ENCODE measurements around the gene LY6G6C. TPM values are rescaled to one million over a fixed set of nuclear protein-coding genes. Genes with fewer than 3 reads are reported as not detected.
"Not testable (repeated sequence)": the region's sequence is repeated elsewhere in the genome, so short reads cannot be mapped to it uniquely, and the experiment has no call there.

LY6G6C gene
- total and polyA plus RNA-seq, 9 donors, result 0.17 to 4.9 (median 1.0) TPM; not detected in 6

GRCh38 chr6:31713465-31713864 lies 8.1 kb downstream of the LY6G6C start:
- no peak for DNase-seq
- no peaks in the 10 kb centered on the region for H3K27me3 ChIP-seq
- no peaks in the 10 kb centered on the region for H3K4me1 ChIP-seq (ENCODE audit: insufficient read depth)
- TF ChIP-seq POLR2A (IDR thresholded peaks at IDR 0.05) (no peak), EP300 (IDR thresholded peaks at IDR 0.05) (no peak), CTCF (IDR thresholded peaks at IDR 0.05) (no peak)
- no peaks in the 10 kb centered on the region for H3K36me3 ChIP-seq
- H3K27ac ChIP-seq, result no peak overlapping the region
- WGBS, 3 donors, result 64 to 72% (median 64%) methylated on average over 4 of the region's 4 CpGs
- H3K4me3 ChIP-seq, result no peak overlapping the region
- no peaks in the 10 kb centered on the region for H3K9me3 ChIP-seq
- intact Hi-C loops (cut with DNase I), result no loop called here

- intact Hi-C loops (cut with DNase I), result no loop called here
- Histone ChIP-seq H3K4me3 (no peak overlapping the region), H3K36me3 (no peaks in the 10 kb centered on the region), H3K27ac (no peak overlapping the region), H3K9me3 (no peaks in the 10 kb centered on the region), H3K27me3 (no peaks in the 10 kb centered on the region), H3K4me1 (ENCODE audit: insufficient read depth) (no peaks in the 10 kb centered on the region)
- DNase-seq, result no peak
- 81 to 86% (median 86%) methylated on average over 8 of the region's 8 CpGs for WGBS, 3 donors
- TF ChIP-seq POLR2A (IDR thresholded peaks at IDR 0.05), result no peak
- TF ChIP-seq CTCF (IDR thresholded peaks at IDR 0.05), result no peak
- no peak for TF ChIP-seq EP300 (IDR thresholded peaks at IDR 0.05)
These were observed 9.2 kb downstream of the LY6G6C start for GRCh38 chr6:31712296-31712695.

- H3K27ac ChIP-seq, result no peak overlapping the region
- TF ChIP-seq POLR2A (IDR thresholded peaks at IDR 0.05), result no peak
- no peak for TF ChIP-seq EP300 (IDR thresholded peaks at IDR 0.05)
- no peak for TF ChIP-seq CTCF (IDR thresholded peaks at IDR 0.05)
- DNase-seq, result no peak
- no peaks in the 10 kb centered on the region for H3K4me1 ChIP-seq (ENCODE audit: insufficient read depth)
- no peaks in the 10 kb centered on the region for H3K36me3 ChIP-seq
- WGBS, 3 donors, result 55 to 66% (median 55%) methylated on average over 8 of the region's 8 CpGs
- H3K27me3 ChIP-seq, result no peaks in the 10 kb centered on the region
- intact Hi-C loops (cut with DNase I), result no loop called here
- no peaks in the 10 kb centered on the region for H3K9me3 ChIP-seq
- H3K4me3 ChIP-seq, result no peak overlapping the region
These were observed 10.3 kb downstream of the LY6G6C start for GRCh38 chr6:31711233-31711632.

GRCh38 chr6:31710523-31711219 lies 10.9 kb downstream of the LY6G6C start:
- intact Hi-C loops (cut with DNase I), result no loop called here
- H3K27ac ChIP-seq, result no peak overlapping the region
- no peaks in the 10 kb centered on the region for H3K27me3 ChIP-seq
- H3K9me3 ChIP-seq, result no peaks in the 10 kb centered on the region
- 48 to 50% (median 49%) methylated on average over 5 of the region's 5 CpGs for WGBS, 3 donors
- no peaks in the 10 kb centered on the region for H3K36me3 ChIP-seq
- TF ChIP-seq EP300 (IDR thresholded peaks at IDR 0.05) (no peak), POLR2A (IDR thresholded peaks at IDR 0.05) (no peak), CTCF (IDR thresholded peaks at IDR 0.05) (no peak)
- no peak overlapping the region for H3K4me3 ChIP-seq
- H3K4me1 ChIP-seq (ENCODE audit: insufficient read depth), result no peaks in the 10 kb centered on the region
- DNase-seq, result no peak

- DNase-seq; H3K36me3 ChIP-seq; H3K4me1 ChIP-seq (ENCODE audit: insufficient read depth); H3K27me3 ChIP-seq; intact Hi-C loops (cut with DNase I); H3K4me3 ChIP-seq; H3K27ac ChIP-seq; H3K9me3 ChIP-seq: not testable (repeated sequence)
- WGBS, 3 donors, result 87% methylated on average over 11 of the region's 11 CpGs
These were observed 12.4 kb downstream of the LY6G6C start for GRCh38 chr6:31709157-31709556.
